Glomerular endothelial cell (primary cell): ENCODE data around the gene TEAD1. TPM values are rescaled to one million over a fixed set of nuclear protein-coding genes. Genes with fewer than 3 reads are reported as not detected.

ENCODE experiments used
- DNase-seq: peaks from one replicate; pipeline ENCODE4 v3.0.0-alpha.2; 2011; ENCODE audit warnings: low read depth, low spot score; ENCODE audit errors: extremely low read depth
- total RNA-seq: library from RNA; depleted of rRNA; stranded (reverse); fragments of >200 nt; gene quantifications from 2 replicates; pipeline ENCODE4 v1.2.3, GENCODE V29; 2015

The TEAD1 gene
- total RNA-seq, 1 donor from 2014 or later, result 55.5 TPM

DNA sequence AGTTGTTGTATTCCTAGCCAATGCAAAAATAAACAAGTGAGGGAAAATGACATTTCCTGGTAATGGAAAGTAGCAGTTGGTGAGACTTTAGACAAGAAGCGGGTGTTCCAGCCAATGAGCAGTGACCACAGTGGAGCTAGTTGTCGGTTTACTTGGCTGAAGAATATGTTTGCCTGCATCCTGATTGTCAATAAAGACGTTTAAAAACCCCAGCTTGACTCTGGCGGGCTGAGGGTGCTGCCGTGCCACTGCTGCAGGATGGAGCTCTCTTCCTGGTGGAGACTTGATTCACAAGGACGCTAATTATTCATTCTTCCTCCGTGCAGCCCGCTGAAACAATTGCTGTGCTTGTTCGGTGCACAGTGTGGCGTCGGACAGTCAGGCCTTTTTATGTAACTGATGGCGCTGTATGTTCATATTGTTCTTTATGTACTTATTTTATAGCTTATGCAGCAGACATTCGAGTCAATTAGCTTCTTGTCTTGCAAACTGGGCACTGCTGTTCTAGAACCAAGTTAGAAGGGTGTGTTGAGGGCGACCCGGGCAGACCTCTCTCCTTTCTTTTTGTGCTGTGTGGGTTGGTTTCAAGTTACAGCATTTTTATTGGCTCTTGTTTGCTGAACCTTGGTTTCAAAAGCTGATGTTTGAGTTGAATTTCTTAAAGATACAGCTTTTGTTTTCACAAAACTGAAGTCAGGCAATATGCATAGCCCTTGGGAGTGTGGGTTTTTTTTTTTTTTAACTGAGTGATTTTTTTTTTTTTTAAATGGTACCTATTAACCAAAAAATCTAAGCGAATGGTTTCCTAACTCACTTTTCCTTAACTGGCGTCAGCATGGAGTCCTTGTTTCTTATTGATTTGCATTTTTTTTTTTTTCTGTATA lies 153.9 kb downstream of the TEAD1 start:
- no peak for DNase-seq

DNA sequence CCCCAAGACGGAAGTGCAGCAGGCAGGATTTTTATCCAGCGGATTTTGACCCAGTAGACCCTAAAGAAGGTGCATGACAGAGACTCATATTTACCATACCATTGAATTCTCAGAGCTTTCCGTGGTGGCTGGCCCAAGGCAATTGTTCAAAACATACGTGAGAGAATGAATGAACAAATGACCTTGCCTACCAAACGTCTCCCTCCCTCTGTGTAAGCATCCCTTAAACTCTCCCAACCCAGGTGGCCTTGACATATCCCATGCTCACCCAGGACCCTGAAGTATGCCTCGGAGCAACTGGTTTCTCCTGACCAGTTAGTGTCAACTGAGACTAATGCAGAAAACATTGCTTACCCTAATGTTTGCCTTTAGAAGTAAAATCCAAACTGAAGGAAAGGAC lies 154.9 kb downstream of the TEAD1 start:
- no peak for DNase-seq

DNA sequence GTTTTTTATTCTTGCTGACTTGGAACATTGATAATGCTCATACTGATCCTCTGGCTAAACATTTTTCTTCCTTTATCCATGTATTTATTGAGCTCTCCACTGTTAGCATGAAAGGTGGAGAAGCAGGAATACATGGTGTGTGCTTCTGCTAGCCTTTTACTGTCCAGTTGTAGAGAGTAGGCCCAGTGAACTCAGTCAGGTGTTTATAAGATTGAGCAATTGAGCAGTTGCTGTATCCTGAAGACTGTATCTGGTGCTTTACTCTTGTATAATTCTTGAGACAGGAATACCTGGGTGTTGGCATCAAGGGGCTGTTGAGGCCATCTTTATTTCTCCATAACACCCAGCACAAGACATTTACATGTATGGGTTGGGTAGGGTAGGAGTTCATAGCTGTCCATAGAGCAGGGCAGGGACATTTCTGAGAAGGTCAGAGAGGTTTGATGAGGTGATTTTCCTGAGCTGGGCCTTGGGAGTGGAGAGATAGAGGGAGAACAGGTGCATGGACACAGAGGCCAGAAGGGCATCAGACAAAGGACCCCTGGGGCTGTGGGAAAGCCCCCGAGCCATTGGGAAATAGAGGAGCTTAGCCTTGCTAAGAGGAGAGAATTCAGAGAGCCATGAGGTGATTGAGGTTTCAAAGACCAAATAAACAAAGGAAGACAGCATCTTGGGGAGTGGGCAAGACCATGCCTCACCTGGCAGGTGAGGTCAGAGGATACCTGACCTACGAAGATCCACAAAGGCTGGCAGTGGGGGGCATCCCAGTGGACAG lies 155.5 kb downstream of the TEAD1 start:
- no peak for DNase-seq

GRCh38 chr11:12831471-12832202 lies 157.4 kb downstream of the TEAD1 start:
- no peak for DNase-seq

- DNase-seq, result no peak
These were observed 158.4 kb downstream of the TEAD1 start for GRCh38 chr11:12832480-12833224.

GRCh38 chr11:12834166-12834565 lies 159.9 kb downstream of the TEAD1 start:
- no peak for DNase-seq

DNA sequence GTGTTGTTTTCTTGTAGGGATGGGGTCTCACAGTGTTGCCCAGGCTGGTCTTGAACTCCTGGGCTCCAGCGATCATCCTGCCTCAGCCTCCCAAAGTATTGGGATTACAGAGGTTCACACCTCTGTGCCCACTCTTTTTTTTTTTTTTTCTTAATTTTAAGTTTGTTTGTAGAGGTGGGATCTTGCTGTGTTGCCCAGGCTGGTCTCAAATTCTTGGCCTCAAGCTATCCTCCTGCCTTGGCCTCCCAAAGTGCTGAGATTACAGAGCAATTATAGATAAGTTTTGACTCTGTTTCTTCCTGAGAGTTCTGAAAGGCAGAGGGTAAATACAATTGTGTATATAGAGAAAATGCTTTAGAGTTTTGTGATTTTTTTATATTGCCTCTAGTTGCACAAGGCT lies 160.4 kb downstream of the TEAD1 start:
- no peak for DNase-seq

- DNase-seq, result no peak
These were observed 161.1 kb downstream of the TEAD1 start for GRCh38 chr11:12835286-12835685.

GRCh38 chr11:12838463-12839123 lies 164.4 kb downstream of the TEAD1 start:
- no peak for DNase-seq

DNA sequence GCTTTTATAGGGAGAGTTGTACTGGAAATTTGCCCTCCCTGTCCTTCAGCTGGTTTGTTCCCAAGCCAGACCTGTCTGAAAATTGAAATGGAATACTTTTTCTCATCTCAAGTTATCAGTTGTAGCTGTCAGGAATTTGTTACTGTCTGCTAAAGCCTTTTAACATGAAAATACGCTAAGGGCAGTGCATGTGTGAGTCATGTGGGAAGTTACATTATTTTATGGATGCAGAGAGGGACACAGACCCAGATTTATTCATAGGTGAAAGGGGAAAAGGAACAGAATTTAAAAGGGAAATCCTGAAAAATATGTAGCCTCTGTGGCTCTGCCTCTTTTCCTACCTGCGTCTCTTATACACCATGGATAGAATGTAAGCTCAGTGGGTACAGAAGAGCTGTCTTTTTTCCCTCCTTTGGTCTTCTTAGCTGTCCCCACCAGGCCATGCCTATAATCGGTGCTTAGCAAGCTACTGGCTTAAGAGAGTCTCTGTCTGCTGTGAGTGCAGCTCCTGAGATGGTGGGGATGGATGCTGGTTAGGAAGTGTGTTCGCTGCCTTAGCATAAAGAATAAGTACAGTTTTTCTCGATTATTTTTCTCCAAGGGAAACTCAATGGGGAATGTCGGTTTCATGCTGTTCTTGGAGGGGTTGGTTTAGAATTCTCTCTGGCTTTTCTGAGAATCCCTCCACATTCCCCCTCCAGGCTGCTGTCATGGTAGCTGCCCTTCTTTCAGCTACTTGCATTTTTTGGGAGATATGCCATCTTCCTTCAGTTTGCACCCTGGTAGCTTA lies 166.8 kb downstream of the TEAD1 start:
- DNase-seq, result no peak

GRCh38 chr11:12841946-12842630 lies 167.9 kb downstream of the TEAD1 start:
- DNase-seq, result peak; percentile 88

DNA sequence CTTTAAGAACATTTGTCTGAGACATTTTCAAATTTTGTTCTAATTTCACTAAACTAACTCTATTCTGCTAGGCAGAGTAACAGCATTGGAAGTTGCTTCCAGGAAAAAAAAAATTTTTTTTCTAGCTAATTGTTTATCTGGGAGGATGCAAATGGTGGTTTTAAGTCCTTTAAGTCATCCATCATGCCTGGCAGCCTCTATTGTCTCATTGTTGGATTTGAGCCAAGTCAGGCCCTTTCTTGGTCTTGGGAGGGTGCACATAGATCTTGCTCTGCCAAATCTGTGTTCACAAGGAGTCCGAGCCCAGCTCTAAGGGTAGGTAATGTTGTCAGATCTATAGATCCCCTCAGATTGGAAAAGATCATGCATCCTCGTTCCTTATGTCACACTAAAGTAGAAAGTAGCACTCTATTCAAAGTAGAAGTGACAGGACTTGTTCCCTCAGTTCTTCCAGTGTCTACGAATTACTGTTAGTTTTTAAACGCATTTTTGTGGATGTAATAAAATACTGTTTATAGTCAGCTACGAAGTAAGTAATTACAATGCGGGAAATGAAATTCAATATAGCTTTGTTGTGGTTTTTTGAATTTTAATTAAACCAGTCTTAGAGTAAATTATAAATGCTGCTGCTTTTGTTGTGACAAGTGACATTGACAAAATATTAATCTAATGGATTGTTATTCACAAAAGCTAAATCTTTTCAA lies 168.9 kb downstream of the TEAD1 start:
- DNase-seq, result peak; percentile 91

- no peak for DNase-seq
These were observed 170.9 kb downstream of the TEAD1 start for GRCh38 chr11:12845163-12845562.

- no peak for DNase-seq
These were observed 171.6 kb downstream of the TEAD1 start for GRCh38 chr11:12845739-12846358.

GRCh38 chr11:12846786-12847615 lies 172.8 kb downstream of the TEAD1 start:
- no peak for DNase-seq

- DNase-seq, result no peak
These were observed 174.2 kb downstream of the TEAD1 start for GRCh38 chr11:12848413-12848812.

- DNase-seq, result no peak
These were observed 179.1 kb downstream of the TEAD1 start for GRCh38 chr11:12853325-12853651.
